22Rv1 (cell line): ENCODE measurements around the gene ABHD16A.

Experiments used
- H3K27ac ChIP-seq: fragments of 450-650 bp; 2 replicates; pipeline ENCODE4 v1.5.1; 2017
- CTCF ChIP-seq: fragments of 450-650 bp; IDR thresholded peaks from 2 replicates; pipeline ENCODE4 v1.5.1; 2017; ENCODE audit warnings: mild to moderate bottlenecking
- ZFX ChIP-seq: fragments of 450-650 bp; IDR thresholded peaks from 2 replicates; pipeline ENCODE4 v1.6.1; 2017; ENCODE audit warnings: antibody characterized with exemption, borderline replicate concordance

ABHD16A gene

GRCh38 chr6:31717499-31718222 lies 14.5 kb upstream of the ABHD16A start:
- peak overlapping the region; percentile 90 for H3K27ac ChIP-seq
- TF ChIP-seq CTCF (peak; percentile 85), ZFX (no peak)

GRCh38 chr6:31715022-31715958 lies 12.2 kb upstream of the ABHD16A start, which contains the start of gene LY6G6D:
Gene LY6G6D, plus strand, starts transcription at chr6:31715348. Its CDS starts 8 bp downstream, at chr6:31715356.
- TF ChIP-seq CTCF (no peak), ZFX (no peak)
- no peak within 1 kb of the TSS for H3K27ac ChIP-seq

GRCh38 chr6:31713991-31714684 lies 11.0 kb upstream of the ABHD16A start:
- no peak overlapping the region for H3K27ac ChIP-seq
- no peak for TF ChIP-seq CTCF

GRCh38 chr6:31713465-31713864 lies 10.3 kb upstream of the ABHD16A start:
- no peak for TF ChIP-seq CTCF
- no peak overlapping the region for H3K27ac ChIP-seq

GRCh38 chr6:31712296-31712695 lies 9.2 kb upstream of the ABHD16A start:
- TF ChIP-seq ZFX (no peak), CTCF (peak; percentile 71)

GRCh38 chr6:31711233-31711632 lies 8.1 kb upstream of the ABHD16A start:
- no peak overlapping the region for H3K27ac ChIP-seq
- TF ChIP-seq ZFX (no peak), CTCF (no peak)

More at GRCh38 chr6:31712296-31712695, 9.2 kb upstream of the ABHD16A start:
- H3K27ac ChIP-seq = no peak overlapping the region
